Naive B cell (primary cell): ENCODE data around the gene HOXC5. TPM values are rescaled to one million over a fixed set of nuclear protein-coding genes. Genes with fewer than 3 reads are reported as not detected.
"Not testable (repeated sequence)": the region's sequence is repeated elsewhere in the genome, so short reads cannot be mapped to it uniquely, and the experiment has no call there.

ENCODE experiments used
- ATAC-seq, 2 donors: fragments of 150-1000 bp; cut with Tn5 transposase; 2 replicates each; pipeline ENCODE4 v1.10.0; 2021; ENCODE audit warnings: low read depth in 2 of 2, mild to moderate bottlenecking in 2 of 2, moderate library complexity in 2 of 2
- DNase-seq: peaks from one replicate; pipeline ENCODE4 v3.0.0; 2022
- H3K27ac Mint-ChIP-seq, 6 donors: one replicate each; pipeline ENCODE4 v1.8.0; 2020 to 2022; ENCODE audit warnings: mild to moderate bottlenecking in 6 of 6, mixed read lengths in 6 of 6, moderate library complexity in 5 of 6, inconsistent platforms in 2 of 6
- H3K27me3 Mint-ChIP-seq, 3 donors: one replicate each; pipeline ENCODE4 v1.8.0; 2021 to 2022; ENCODE audit warnings: mixed read lengths in 3 of 3, mild to moderate bottlenecking in 1 of 3
- H3K36me3 Mint-ChIP-seq, 2 donors: one replicate each; pipeline ENCODE4 v1.8.0; 2020 to 2022; ENCODE audit warnings: mixed read lengths in 2 of 2, inconsistent platforms in 1 of 2, mild to moderate bottlenecking in 1 of 2
- H3K4me1 Mint-ChIP-seq, 3 donors: one replicate each; pipeline ENCODE4 v1.8.0; 2020 to 2022; ENCODE audit warnings: mixed read lengths in 3 of 3, inconsistent platforms in 1 of 3, mild to moderate bottlenecking in 1 of 3, moderate library complexity in 1 of 3
- H3K4me3 Mint-ChIP-seq, 8 donors: one replicate each; pipeline ENCODE4 v1.8.0; 2020 to 2022; ENCODE audit warnings: mild to moderate bottlenecking in 8 of 8, mixed read lengths in 8 of 8, moderate library complexity in 8 of 8, inconsistent platforms in 2 of 8
- H3K9me3 Mint-ChIP-seq, 7 donors: one replicate each; pipeline ENCODE4 v1.8.0; 2020 to 2022; ENCODE audit warnings: mixed read lengths in 7 of 7, mild to moderate bottlenecking in 5 of 7, inconsistent platforms in 2 of 7, moderate library complexity in 1 of 7
- polyA plus RNA-seq, 6 donors: library from polyadenylated mRNA; unstranded; fragments of 300-500 nt; fragmentation: Illumina TruSeq; gene quantifications; one replicate each; pipeline ENCODE4 v1.2.3, GENCODE V29; 2021; ENCODE audit warnings: low read depth in 6 of 6

Gene HOXC5
- polyA plus RNA-seq, 6 donors from 2014 or later: not detected

GRCh38 chr12:54038871-54039414 lies 6.1 kb downstream of the HOXC5 start:
- no peak for DNase-seq
- ATAC-seq: no peak
- no peaks in the 10 kb centered on the region for H3K36me3 Mint-ChIP-seq
- H3K27me3 Mint-ChIP-seq: peaks cover 85 to 99% (median 96%) of the 10 kb centered on the region in 3 donors
- no peak overlapping the region for H3K4me3 Mint-ChIP-seq
- H3K4me1 Mint-ChIP-seq: peaks cover 4 to 9% (median 8%) of the 10 kb centered on the region in 3 donors
- H3K27ac Mint-ChIP-seq: no peak overlapping the region
- H3K9me3 Mint-ChIP-seq: peaks cover 0 to 6% (median 0%) of the 10 kb centered on the region in 7 donors

GRCh38 chr12:54039417-54040147 lies 6.7 kb downstream of the HOXC5 start:
- Mint-ChIP-seq H3K4me1 (peaks cover 3 to 9% (median 4%) of the 10 kb centered on the region in 3 donors), H3K36me3 (no peaks in the 10 kb centered on the region), H3K27me3 (peaks cover 87 to 100% (median 100%) of the 10 kb centered on the region in 3 donors), H3K4me3 (peak overlapping the region in 1 of 8 donors; percentile 19), H3K27ac (peak overlapping the region in 1 of 6 donors; percentile 25), H3K9me3 (peaks cover 0 to 4% (median 0%) of the 10 kb centered on the region in 7 donors)
- no peak for ATAC-seq
- DNase-seq: no peak

- Mint-ChIP-seq H3K27me3 (peaks cover 89 to 100% (median 100%) of the 10 kb centered on the region in 3 donors), H3K9me3 (peaks cover 0 to 4% (median 0%) of the 10 kb centered on the region in 7 donors), H3K4me1 (peaks cover under 1 to 6% (median under 1%) of the 10 kb centered on the region in 3 donors), H3K27ac (peak overlapping the region in 2 of 6 donors; percentile 25 to 27), H3K4me3 (peak overlapping the region in 2 of 8 donors; percentile 9 to 19), H3K36me3 (no peaks in the 10 kb centered on the region)
- no peak for ATAC-seq
- no peak for DNase-seq
These were observed 7.3 kb downstream of the HOXC5 start for GRCh38 chr12:54040148-54040494.

DNA sequence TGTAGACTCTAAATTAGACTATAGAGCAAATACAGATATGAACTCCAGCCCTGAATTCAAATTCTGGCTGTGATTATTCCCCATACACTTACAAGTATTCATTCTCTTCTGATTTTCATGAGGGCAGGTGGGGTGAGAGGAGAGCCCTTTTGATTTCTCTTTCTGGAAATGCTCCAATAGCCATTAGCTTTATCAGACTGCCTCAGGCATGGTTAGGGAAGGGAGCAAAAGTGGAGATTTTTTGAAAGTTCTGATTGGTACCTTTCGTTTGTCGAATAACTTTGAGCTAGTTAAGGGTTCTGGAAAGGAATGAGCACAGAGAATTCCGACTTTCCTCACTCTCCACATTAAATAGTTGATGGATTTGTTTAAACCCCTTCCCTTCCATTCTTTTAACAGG lies 7.8 kb downstream of the HOXC5 start:
- Mint-ChIP-seq H3K4me3 (peak overlapping the region in 1 of 8 donors; percentile 9), H3K27ac (no peak overlapping the region), H3K9me3 (peaks cover 0 to 4% (median 0%) of the 10 kb centered on the region in 7 donors), H3K36me3 (no peaks in the 10 kb centered on the region), H3K4me1 (peaks cover 0 to 5% (median 0%) of the 10 kb centered on the region in 3 donors), H3K27me3 (peaks cover 89 to 100% (median 100%) of the 10 kb centered on the region in 3 donors)
- ATAC-seq (no peak), DNase-seq (no peak)

DNA sequence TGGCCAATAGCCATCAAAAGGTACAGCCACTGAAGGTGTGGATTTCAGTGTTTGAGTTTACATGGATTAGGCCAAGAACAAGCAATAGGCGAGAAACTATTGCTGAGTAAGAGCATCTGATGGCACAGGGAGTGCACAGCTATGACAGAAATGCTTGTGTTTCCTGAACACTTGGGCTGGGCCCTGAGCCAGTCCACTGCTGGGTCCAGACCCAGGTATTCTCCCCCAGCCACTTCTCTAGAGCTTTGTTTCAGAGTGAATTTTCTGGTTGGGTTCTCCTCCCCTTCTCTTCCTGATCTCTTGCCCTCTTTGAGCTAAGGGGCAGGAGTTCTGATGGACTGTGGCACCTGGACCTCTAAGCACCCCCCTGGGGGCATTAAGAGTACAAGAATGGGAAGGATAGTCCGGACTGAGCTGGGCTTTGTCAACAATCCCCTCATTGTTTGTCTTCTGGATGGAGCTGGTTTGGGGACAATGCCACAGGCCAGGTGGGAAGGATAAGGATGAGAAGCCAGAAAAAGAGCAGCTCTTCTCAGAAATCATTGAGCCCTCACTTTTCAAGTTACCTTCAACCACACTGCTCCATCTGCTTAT lies 8.3 kb downstream of the HOXC5 start:
- peaks cover 0 to 5% (median 0%) of the 10 kb centered on the region in 3 donors for H3K4me1 Mint-ChIP-seq
- H3K27ac Mint-ChIP-seq: no peak overlapping the region
- ATAC-seq (no peak), DNase-seq (no peak)
- peaks cover 89 to 100% (median 100%) of the 10 kb centered on the region in 3 donors for H3K27me3 Mint-ChIP-seq
- H3K9me3 Mint-ChIP-seq: peaks cover 0 to 4% (median 0%) of the 10 kb centered on the region in 7 donors
- H3K36me3 Mint-ChIP-seq: peaks cover 0 to 1% of the 10 kb centered on the region in 2 donors
- no peak overlapping the region for H3K4me3 Mint-ChIP-seq

GRCh38 chr12:54042033-54042432 lies 9.2 kb downstream of the HOXC5 start:
- not testable (repeated sequence) for H3K4me1 Mint-ChIP-seq, H3K4me3 Mint-ChIP-seq, H3K9me3 Mint-ChIP-seq, H3K27ac Mint-ChIP-seq, H3K36me3 Mint-ChIP-seq, ATAC-seq, DNase-seq
- H3K27me3 Mint-ChIP-seq: peaks cover 90 to 100% (median 100%) of the 10 kb centered on the region in 3 donors

DNA sequence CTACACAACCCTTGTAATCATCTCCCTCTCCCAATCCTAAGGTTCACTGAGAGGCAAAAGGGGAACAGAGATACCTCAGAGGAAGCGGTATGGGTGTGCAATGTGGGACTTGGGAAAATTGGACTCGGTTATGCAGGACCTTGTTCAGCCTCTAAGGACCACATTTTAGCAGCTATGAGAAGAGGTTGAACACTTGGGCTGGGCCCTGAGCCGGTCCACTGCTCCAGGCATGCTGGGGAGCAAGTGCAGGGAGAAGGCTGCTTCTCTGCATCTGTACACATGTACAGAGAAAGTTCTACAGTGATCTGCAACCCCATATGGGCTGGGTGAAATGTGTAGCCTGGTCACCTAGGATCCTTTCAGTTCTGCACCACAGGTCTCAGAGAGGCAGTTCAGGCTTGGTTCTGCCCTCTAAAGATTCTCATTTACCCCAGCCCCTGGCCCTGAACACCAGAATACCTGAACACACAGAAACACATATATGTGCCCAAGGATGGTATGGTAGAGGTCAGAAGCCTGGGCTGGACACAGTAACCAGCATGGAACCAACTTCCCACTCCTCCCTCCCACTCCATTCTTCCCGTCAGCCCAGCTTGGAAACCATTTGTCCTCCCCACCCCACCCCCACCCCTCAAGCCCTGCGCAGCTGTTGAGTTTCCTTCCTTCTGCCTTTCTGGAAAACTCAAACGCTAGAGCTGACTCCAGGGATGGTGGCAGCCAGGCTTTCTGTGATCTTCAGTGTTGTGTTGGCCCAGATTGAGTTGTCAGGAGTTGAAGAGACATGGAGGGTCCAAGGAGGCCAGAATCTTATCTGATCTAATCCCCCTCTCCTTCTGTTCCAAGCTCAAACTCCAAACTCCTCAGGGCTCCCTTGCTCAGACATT lies 10.4 kb downstream of the HOXC5 start:
- H3K4me3 Mint-ChIP-seq: no peak overlapping the region
- DNase-seq: no peak
- H3K9me3 Mint-ChIP-seq: peaks cover 0 to 4% (median 0%) of the 10 kb centered on the region in 7 donors
- ATAC-seq: no peak
- H3K36me3 Mint-ChIP-seq: peaks cover 0 to 5% of the 10 kb centered on the region in 2 donors
- H3K27ac Mint-ChIP-seq: peak overlapping the region in 1 of 6 donors; percentile 55
- peaks cover 87 to 100% (median 100%) of the 10 kb centered on the region in 3 donors for H3K27me3 Mint-ChIP-seq
- H3K4me1 Mint-ChIP-seq: peaks cover 7 to 16% (median 15%) of the 10 kb centered on the region in 3 donors

DNA sequence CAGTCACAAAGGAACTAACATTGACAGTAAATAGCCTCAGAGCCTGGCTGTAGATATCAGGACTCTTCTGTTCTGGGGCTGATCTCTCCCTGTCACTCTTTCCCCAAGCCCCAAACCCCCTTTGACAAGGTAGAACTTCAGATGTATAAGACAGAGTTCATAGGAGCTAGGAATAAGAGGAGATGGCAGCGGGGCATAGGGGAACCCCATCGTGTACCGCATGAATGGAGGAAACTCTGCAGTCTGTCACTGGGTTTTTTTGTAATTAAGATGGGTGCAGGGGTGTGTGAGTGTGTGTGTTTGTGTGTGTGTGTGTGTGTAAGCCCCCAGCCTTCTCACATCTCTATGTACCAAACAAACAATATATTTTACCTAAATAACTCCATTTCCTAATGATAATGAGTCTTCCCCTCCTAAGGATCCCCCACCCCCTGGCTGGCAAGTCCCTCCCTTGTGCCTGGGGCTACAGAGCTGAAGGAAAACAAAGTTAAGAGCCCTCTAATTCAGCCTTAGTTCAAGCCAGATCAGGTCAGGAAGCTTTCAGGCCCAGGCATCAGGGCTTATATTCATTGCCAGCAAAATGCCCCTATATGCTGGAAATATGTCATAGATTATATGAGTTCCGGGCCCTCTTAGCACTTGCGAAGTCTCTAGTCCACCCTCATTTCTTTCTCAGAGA lies 11.7 kb downstream of the HOXC5 start:
- Mint-ChIP-seq H3K36me3 (peaks cover 0 to 5% of the 10 kb centered on the region in 2 donors), H3K27me3 (peaks cover 91 to 100% (median 99%) of the 10 kb centered on the region in 3 donors), H3K4me3 (no peak overlapping the region), H3K27ac (no peak overlapping the region), H3K9me3 (peaks cover 0 to 4% (median 0%) of the 10 kb centered on the region in 7 donors), H3K4me1 (peaks cover 7 to 16% (median 15%) of the 10 kb centered on the region in 3 donors)
- DNase-seq (no peak), ATAC-seq (no peak)

DNA sequence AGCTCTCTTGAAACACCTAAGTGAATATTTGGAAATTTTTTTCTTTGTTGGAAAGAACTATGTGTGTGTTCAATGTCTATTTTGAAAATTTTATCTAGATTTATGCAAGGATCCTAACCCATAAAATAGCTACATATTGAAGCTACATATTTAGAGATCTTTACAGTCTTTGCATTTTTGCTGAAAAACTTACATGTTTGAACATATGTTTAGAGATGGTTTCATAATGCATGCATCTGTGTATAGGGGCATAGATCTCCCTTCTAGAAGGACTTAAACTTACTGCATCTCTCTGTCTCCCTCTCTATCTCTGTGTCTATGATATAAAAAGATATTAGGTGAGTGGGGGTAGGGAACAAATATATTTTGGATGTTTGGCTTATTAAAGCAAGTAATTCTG lies 12.6 kb downstream of the HOXC5 start:
- ATAC-seq: no peak
- peaks cover 12 to 21% (median 21%) of the 10 kb centered on the region in 3 donors for H3K4me1 Mint-ChIP-seq
- no peak overlapping the region for H3K4me3 Mint-ChIP-seq
- H3K9me3 Mint-ChIP-seq: peaks cover 0 to 4% (median 0%) of the 10 kb centered on the region in 7 donors
- peaks cover 0 to 5% of the 10 kb centered on the region in 2 donors for H3K36me3 Mint-ChIP-seq
- no peak for DNase-seq
- peaks cover 91 to 100% (median 99%) of the 10 kb centered on the region in 3 donors for H3K27me3 Mint-ChIP-seq
- H3K27ac Mint-ChIP-seq: no peak overlapping the region

DNA sequence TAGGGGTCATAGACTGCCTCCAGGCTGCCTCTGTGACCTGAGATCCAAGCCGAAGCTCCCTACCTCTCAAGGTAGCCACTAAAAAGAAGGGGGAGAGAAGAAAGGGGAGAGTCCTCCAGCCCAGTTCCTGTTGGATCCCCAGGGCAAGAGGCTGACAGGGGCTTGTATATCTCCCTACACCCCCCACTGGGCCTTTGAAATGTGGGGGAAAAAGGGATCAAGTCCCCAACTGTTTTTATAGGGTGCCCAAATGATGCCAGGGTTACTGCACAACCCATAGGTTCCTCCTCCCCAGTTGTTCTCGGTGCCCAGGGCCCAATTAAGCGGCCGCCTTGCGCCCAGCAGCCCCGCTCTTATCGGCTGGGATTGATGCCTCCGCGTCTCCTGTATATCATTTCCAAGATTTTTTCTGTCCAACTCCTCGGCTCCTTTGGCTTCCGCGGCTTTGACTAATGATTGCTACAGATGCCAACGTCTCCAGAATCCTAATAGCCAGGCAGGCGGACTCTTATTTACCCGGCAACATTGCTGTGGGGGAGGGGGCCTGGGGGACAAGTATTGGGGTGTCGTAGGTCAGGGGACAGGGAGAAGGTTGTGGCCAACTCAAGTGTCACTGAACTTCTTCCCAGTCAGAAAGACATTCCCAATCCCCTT lies 13.1 kb downstream of the HOXC5 start:
- Mint-ChIP-seq H3K36me3 (peaks cover 0 to 6% of the 10 kb centered on the region in 2 donors), H3K4me3 (peak overlapping the region in 2 of 8 donors; percentile 12 to 64), H3K27ac (no peak overlapping the region), H3K4me1 (peaks cover 14 to 27% (median 25%) of the 10 kb centered on the region in 3 donors), H3K9me3 (peaks cover 0 to 3% (median 0%) of the 10 kb centered on the region in 7 donors), H3K27me3 (peaks cover 92 to 100% (median 99%) of the 10 kb centered on the region in 3 donors)
- ATAC-seq (no peak), DNase-seq (no peak)

- Mint-ChIP-seq H3K9me3 (peaks cover 0 to 8% (median 0%) of the 10 kb centered on the region in 7 donors), H3K27ac (peak overlapping the region in 2 of 6 donors; percentile 46 to 60), H3K4me3 (peak overlapping the region in 7 of 8 donors; percentile 9 to 85 (median 64)), H3K4me1 (peaks cover 20 to 35% (median 33%) of the 10 kb centered on the region in 3 donors), H3K27me3 (peaks cover 95 to 100% (median 99%) of the 10 kb centered on the region in 3 donors), H3K36me3 (peaks cover 0 to 14% of the 10 kb centered on the region in 2 donors)
- no peak for DNase-seq
- ATAC-seq: no peak
These were observed 13.9 kb downstream of the HOXC5 start for GRCh38 chr12:54046809-54047159.
